ENCODE results near the gene MRFAP1. TPM values are rescaled to one million over a fixed set of nuclear protein-coding genes. Genes with fewer than 3 reads are reported as not detected.

Gene MRFAP1
- total and polyA plus RNA-seq, 2 donors (not counting 1 experiment from before 2014, with no cell fraction given): 99.1 to 261 TPM

GRCh38 chr4:6606465-6607235, 33.8 kb upstream of the MRFAP1 start:
- H3K4me3 ChIP-seq (replicated peaks in 1 of 4; ENCODE audit: control extremely low read depth in 1 of 4, insufficient read depth in 1 of 4, low read depth in 3 of 4, low read length in 4 of 4): no peak overlapping the region
- no peaks in the 10 kb centered on the region for H3K4me1 ChIP-seq (ENCODE audit: control insufficient read depth, extremely low read depth, insufficient read depth, low read length)
- no peak overlapping the region for H3K4me2 ChIP-seq (ENCODE audit: extremely low read depth, insufficient read depth, low read length)
- peaks cover 10% of the 10 kb centered on the region for H3K36me3 ChIP-seq (ENCODE audit: control insufficient read depth, insufficient read depth, low read length)
- no peak overlapping the region for H3K9ac ChIP-seq (ENCODE audit: insufficient read depth, low read length)
- no peaks in the 10 kb centered on the region for H4K20me1 ChIP-seq (ENCODE audit: control insufficient read depth, extremely low read depth, insufficient read depth, low read length)
- no peak for DNase-seq (ENCODE audit: low read depth in 2 of 2)
- H3K27ac ChIP-seq (ENCODE audit: insufficient read depth, low read length): no peak overlapping the region
- no peak overlapping the region for H2AFZ ChIP-seq (ENCODE audit: low read length)
- no peaks in the 10 kb centered on the region for H3K27me3 ChIP-seq (ENCODE audit: control insufficient read depth, insufficient read depth, low read length)
- no peak for TF ChIP-seq EZH2 (IDR thresholded peaks at IDR 0.05; ENCODE audit: low read length, missing control alignments)
- TF ChIP-seq CTCF (conservative IDR thresholded peaks at IDR 0.05 in 1 of 2, IDR thresholded peaks at IDR 0.05 in 1 of 2; ENCODE audit: low read depth in 1 of 2, low read length in 2 of 2): no peak
- peaks cover 3% of the 10 kb centered on the region for H3K9me3 ChIP-seq (ENCODE audit: control insufficient read depth, insufficient read depth, low read depth, low read length)
- no peaks in the 10 kb centered on the region for H3K79me2 ChIP-seq (ENCODE audit: control insufficient read depth, insufficient read depth, low read length)

- Histone ChIP-seq H3K4me2 (ENCODE audit: extremely low read depth, insufficient read depth, low read length) (no peak overlapping the region), H3K27me3 (ENCODE audit: control insufficient read depth, insufficient read depth, low read length) (no peaks in the 10 kb centered on the region), H3K4me1 (ENCODE audit: control insufficient read depth, extremely low read depth, insufficient read depth, low read length) (no peaks in the 10 kb centered on the region), H3K27ac (ENCODE audit: insufficient read depth, low read length) (no peak overlapping the region), H3K9me3 (ENCODE audit: control insufficient read depth, insufficient read depth, low read depth, low read length) (peaks cover 3% of the 10 kb centered on the region), H4K20me1 (ENCODE audit: control insufficient read depth, extremely low read depth, insufficient read depth, low read length) (no peaks in the 10 kb centered on the region), H3K4me3 (replicated peaks in 1 of 4; ENCODE audit: control extremely low read depth in 1 of 4, insufficient read depth in 1 of 4, low read depth in 3 of 4, low read length in 4 of 4) (no peak overlapping the region), H3K36me3 (ENCODE audit: control insufficient read depth, insufficient read depth, low read length) (peaks cover 12% of the 10 kb centered on the region), H2AFZ (ENCODE audit: low read length) (no peak overlapping the region), H3K9ac (ENCODE audit: insufficient read depth, low read length) (no peak overlapping the region), H3K79me2 (ENCODE audit: control insufficient read depth, insufficient read depth, low read length) (no peaks in the 10 kb centered on the region)
- no peak for DNase-seq (ENCODE audit: low read depth in 2 of 2)
- TF ChIP-seq CTCF (conservative IDR thresholded peaks at IDR 0.05 in 1 of 2, IDR thresholded peaks at IDR 0.05 in 1 of 2; ENCODE audit: low read depth in 1 of 2, low read length in 2 of 2) (no peak), EZH2 (IDR thresholded peaks at IDR 0.05; ENCODE audit: low read length, missing control alignments) (no peak)
These were observed 33.0 kb upstream of the MRFAP1 start for GRCh38 chr4:6607368-6608055.

GRCh38 chr4:6608758-6609414, 31.6 kb upstream of the MRFAP1 start:
- Histone ChIP-seq H3K4me1 (ENCODE audit: control insufficient read depth, extremely low read depth, insufficient read depth, low read length) (no peaks in the 10 kb centered on the region), H4K20me1 (ENCODE audit: control insufficient read depth, extremely low read depth, insufficient read depth, low read length) (no peaks in the 10 kb centered on the region), H3K79me2 (ENCODE audit: control insufficient read depth, insufficient read depth, low read length) (no peaks in the 10 kb centered on the region), H3K9ac (ENCODE audit: insufficient read depth, low read length) (no peak overlapping the region), H3K27ac (ENCODE audit: insufficient read depth, low read length) (no peak overlapping the region), H3K4me3 (replicated peaks in 1 of 4; ENCODE audit: control extremely low read depth in 1 of 4, insufficient read depth in 1 of 4, low read depth in 3 of 4, low read length in 4 of 4) (no peak overlapping the region), H3K9me3 (ENCODE audit: control insufficient read depth, insufficient read depth, low read depth, low read length) (peaks cover 3% of the 10 kb centered on the region), H3K27me3 (ENCODE audit: control insufficient read depth, insufficient read depth, low read length) (no peaks in the 10 kb centered on the region), H3K36me3 (ENCODE audit: control insufficient read depth, insufficient read depth, low read length) (peaks cover 12% of the 10 kb centered on the region), H3K4me2 (ENCODE audit: extremely low read depth, insufficient read depth, low read length) (no peak overlapping the region), H2AFZ (ENCODE audit: low read length) (no peak overlapping the region)
- DNase-seq (ENCODE audit: low read depth in 2 of 2): no peak
- TF ChIP-seq CTCF (conservative IDR thresholded peaks at IDR 0.05 in 1 of 2, IDR thresholded peaks at IDR 0.05 in 1 of 2; ENCODE audit: low read depth in 1 of 2, low read length in 2 of 2) (peak in 1 of 2 donors; percentile 8), EZH2 (IDR thresholded peaks at IDR 0.05; ENCODE audit: low read length, missing control alignments) (no peak)
